ENCODE data around the gene TBC1D22A. TPM values are rescaled to one million over a fixed set of nuclear protein-coding genes. Genes with fewer than 3 reads are reported as not detected.

Gene TBC1D22A
- total RNA-seq, 2 experiments from 2014 or later = 22.3 to 43.9 TPM

- ChIA-PET POLR2A (no interaction called here), CTCF (ENCODE audit: unreplicated experiment) (no interaction called here)
- BruUV-seq (replicated peaks) = no TSS peak
- no peak overlapping the region for H3K27ac ChIP-seq (ENCODE audit: low read depth, low read length, poor library complexity, severe bottlenecking)
- H3K36me3 ChIP-seq (ENCODE audit: insufficient read depth, low read length) = no peaks in the 10 kb centered on the region
- no peak overlapping the region for H3K4me2 ChIP-seq (ENCODE audit: low read length)
- no peaks in the 10 kb centered on the region for H3K79me2 ChIP-seq (ENCODE audit: insufficient read depth, low read depth, low read length)
- H2AFZ ChIP-seq (ENCODE audit: low read length) = no peak overlapping the region
- H4K20me1 ChIP-seq (ENCODE audit: insufficient read depth, low read length) = no peaks in the 10 kb centered on the region
- H3K9me2 ChIP-seq (ENCODE audit: insufficient read depth, low read length) = no peaks in the 10 kb centered on the region
- no peaks in the 10 kb centered on the region for H3K4me1 ChIP-seq (ENCODE audit: insufficient read depth, low read length, poor library complexity, severe bottlenecking)
- intact Hi-C loops (cut with micrococcal nuclease; ENCODE audit: unreplicated experiment) = no loop called here
- H3K9me3 ChIP-seq (ENCODE audit: low read length) = no peaks in the 10 kb centered on the region
- no peak overlapping the region for H3K4me3 ChIP-seq (ENCODE audit: low read depth, low read length, poor library complexity, severe bottlenecking)
- no peak for DNase-seq (ENCODE audit: low spot score)
- no peak for TF ChIP-seq CTCF (conservative IDR thresholded peaks at IDR 0.05; ENCODE audit: low read length)
- TF ChIP-seq EZH2phosphoT487 (IDR thresholded peaks at IDR 0.05; ENCODE audit: borderline replicate concordance, low read depth, low read length) = no peak
Measured at GRCh38 chr22:47131632-47132427, 369.4 kb downstream of the TBC1D22A start.

DNA sequence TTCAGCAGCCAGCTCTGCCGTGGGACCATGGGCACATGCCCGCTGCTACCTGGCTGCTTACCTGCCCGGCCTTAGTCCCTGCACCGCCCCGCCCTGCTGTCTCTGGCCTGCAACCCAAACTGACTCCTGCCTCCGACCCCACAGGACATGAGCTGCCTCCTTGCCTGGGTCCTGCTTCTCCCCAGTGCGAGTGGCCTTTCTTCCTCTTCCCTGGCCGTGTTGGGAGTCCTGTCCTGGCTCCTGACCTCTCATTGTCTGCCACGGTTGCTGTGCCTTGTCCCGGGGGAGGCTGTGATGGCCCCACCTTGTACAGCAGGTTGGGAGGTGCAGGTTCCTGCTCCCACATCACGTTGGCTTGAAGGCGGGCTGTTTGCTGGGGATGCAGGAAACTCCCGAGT, 370.0 kb downstream of the TBC1D22A start:
- ChIA-PET POLR2A (no interaction called here), CTCF (ENCODE audit: unreplicated experiment) (no interaction called here)
- Histone ChIP-seq H3K36me3 (ENCODE audit: insufficient read depth, low read length) (no peaks in the 10 kb centered on the region), H3K9me2 (ENCODE audit: insufficient read depth, low read length) (no peaks in the 10 kb centered on the region), H3K4me3 (ENCODE audit: low read depth, low read length, poor library complexity, severe bottlenecking) (no peak overlapping the region), H3K4me1 (ENCODE audit: insufficient read depth, low read length, poor library complexity, severe bottlenecking) (no peaks in the 10 kb centered on the region), H3K27ac (ENCODE audit: low read depth, low read length, poor library complexity, severe bottlenecking) (no peak overlapping the region), H3K4me2 (ENCODE audit: low read length) (no peak overlapping the region), H3K9me3 (ENCODE audit: low read length) (no peaks in the 10 kb centered on the region), H3K79me2 (ENCODE audit: insufficient read depth, low read depth, low read length) (no peaks in the 10 kb centered on the region), H2AFZ (ENCODE audit: low read length) (no peak overlapping the region), H4K20me1 (ENCODE audit: insufficient read depth, low read length) (no peaks in the 10 kb centered on the region)
- TF ChIP-seq CTCF (conservative IDR thresholded peaks at IDR 0.05; ENCODE audit: low read length) (no peak), EZH2phosphoT487 (IDR thresholded peaks at IDR 0.05; ENCODE audit: borderline replicate concordance, low read depth, low read length) (no peak)
- DNase-seq (ENCODE audit: low spot score) = no peak
- intact Hi-C loops (cut with micrococcal nuclease; ENCODE audit: unreplicated experiment) = no loop called here
- BruUV-seq (replicated peaks) = no TSS peak

Measured in OCI-LY7 (cell line).